IMR-90 (cell line): ENCODE data around the gene ZNF503. TPM values are rescaled to one million over a fixed set of nuclear protein-coding genes. Genes with fewer than 3 reads are reported as not detected.
A peak's percentile ranks its signal among the peaks of the same experiment; 100 is the strongest.

ENCODE experiments used
- ATAC-seq: fragments of 200-7000 bp; cut with Tn5 transposase; 2 replicates; pipeline ENCODE4 v1.9.1; 2020; ENCODE audit warnings: low read depth, mild to moderate bottlenecking, moderate library complexity
- BruUV-seq: library from RNA; stranded (reverse); fragments of 400-500 nt; replicated peaks from 2 replicates; lab custom pipeline; 2021; lab: Mats Ljungman, UMichigan
- CTCF ChIA-PET: fragments of 300-600 bp; formaldehyde crosslinking; extraction: SDS; loops from one replicate; lab custom pipeline; 2021; ENCODE audit warnings: antibody characterized with exemption; lab: Yijun Ruan, JAX
- POLR2A ChIA-PET: fragments of 300-600 bp; sonication (Branson Sonifier 250); formaldehyde crosslinking; loops from one replicate; lab custom pipeline; 2022; ENCODE audit warnings: antibody characterized with exemption; ENCODE audit not compliant: unreplicated experiment; lab: Charles Lee
- DNase-seq: peaks from one replicate; pipeline ENCODE4 v3.0.0; 2013
- H2AFZ ChIP-seq: replicated peaks from 2 replicates; pipeline ENCODE3; 2013; ENCODE audit warnings: low read length, mild to moderate bottlenecking; ENCODE audit not compliant: poor library complexity
- H2AK5ac ChIP-seq: 2 replicates; pipeline ENCODE4 v1.6.1; 2013; ENCODE audit warnings: low read depth, low read length, inconsistent platforms
- H2AK9ac ChIP-seq: replicated peaks from 2 replicates; pipeline ENCODE3; 2013; ENCODE audit warnings: mild to moderate bottlenecking, low read depth, low read length, moderate library complexity; ENCODE audit not compliant: poor library complexity
- H2BK120ac ChIP-seq: 2 replicates; pipeline ENCODE4 v1.6.1; 2013; ENCODE audit warnings: low read depth, low read length, inconsistent platforms
- H2BK15ac ChIP-seq: 3 replicates; pipeline ENCODE4 v1.6.1; 2013; ENCODE audit warnings: low read depth, low read length, inconsistent platforms
- H2BK20ac ChIP-seq: 2 replicates; pipeline ENCODE4 v1.6.1; 2013; ENCODE audit warnings: low read depth, mild to moderate bottlenecking, inconsistent platforms, low read length, moderate library complexity
- H2BK5ac ChIP-seq: 2 replicates; pipeline ENCODE4 v1.6.1; 2013; ENCODE audit warnings: mild to moderate bottlenecking, low read depth, low read length, inconsistent platforms; ENCODE audit not compliant: poor library complexity, severe bottlenecking
- H3K14ac ChIP-seq: replicated peaks from 2 replicates; pipeline ENCODE4 v1.6.1; 2013; ENCODE audit warnings: low read depth, low read length, inconsistent platforms
- H3K18ac ChIP-seq: 2 replicates; pipeline ENCODE4 v1.6.1; 2013; ENCODE audit warnings: low read depth, low read length, control low read depth
- H3K23ac ChIP-seq: 2 replicates; pipeline ENCODE4 v1.6.1; 2013; ENCODE audit warnings: low read depth, low read length, inconsistent platforms
- H3K27ac ChIP-seq: 2 replicates; pipeline ENCODE4 v1.5.1; 2013; ENCODE audit warnings: mild to moderate bottlenecking, control low read depth, low read length; ENCODE audit not compliant: insufficient read depth
- H3K27me3 ChIP-seq: 2 replicates; pipeline ENCODE4 v1.6.1; 2013; ENCODE audit warnings: low read length; ENCODE audit not compliant: control insufficient read depth, insufficient read depth
- H3K36me3 ChIP-seq: 2 replicates; pipeline ENCODE4 v1.6.1; 2013; ENCODE audit warnings: low read length, mixed read lengths; ENCODE audit not compliant: control insufficient read depth, insufficient read depth
- H3K4ac ChIP-seq: 2 replicates; pipeline ENCODE4 v1.6.1; 2013; ENCODE audit warnings: low read depth, low read length, inconsistent platforms
- H3K4me1 ChIP-seq: 2 replicates; pipeline ENCODE4 v1.6.1; 2013; ENCODE audit warnings: low read length, mixed read lengths; ENCODE audit not compliant: control insufficient read depth, insufficient read depth
- H3K4me2 ChIP-seq: 2 replicates; pipeline ENCODE4 v1.6.1; 2013; ENCODE audit warnings: low read depth, mild to moderate bottlenecking, control low read depth, low read length, moderate library complexity
- H3K4me3 ChIP-seq: 2 replicates; pipeline ENCODE4 v1.5.1; 2013; ENCODE audit warnings: low read depth, mild to moderate bottlenecking, control low read depth, low read length, moderate library complexity; ENCODE audit not compliant: insufficient read depth
- H3K56ac ChIP-seq: 2 replicates; pipeline ENCODE4 v1.6.1; 2013; ENCODE audit warnings: low read length, inconsistent platforms; ENCODE audit not compliant: insufficient read depth; ENCODE audit errors: extremely low read depth
- H3K79me1 ChIP-seq, 2 experiments: 2 replicates each; pipeline ENCODE4 v1.6.1; 2013; ENCODE audit warnings: low read length in 2 of 2, inconsistent platforms in 1 of 2, low read depth in 1 of 2
- H3K9ac ChIP-seq: 2 replicates; pipeline ENCODE4 v1.6.1; 2013; ENCODE audit warnings: low read depth, low read length, control low read depth
- H3K9me1 ChIP-seq: 2 replicates; pipeline ENCODE4 v1.6.1; 2013; ENCODE audit warnings: low read length, inconsistent platforms; ENCODE audit not compliant: insufficient read depth
- H3K9me3 ChIP-seq: 2 replicates; pipeline ENCODE4 v1.6.1; 2013; ENCODE audit warnings: low read length; ENCODE audit not compliant: control insufficient read depth, insufficient read depth
- H4K20me1 ChIP-seq: 2 replicates; pipeline ENCODE4 v1.6.1; 2013; ENCODE audit warnings: low read length, inconsistent platforms; ENCODE audit not compliant: insufficient read depth
- H4K5ac ChIP-seq: 2 replicates; pipeline ENCODE4 v1.6.1; 2013; ENCODE audit warnings: mild to moderate bottlenecking, low read depth, low read length, control low read depth
- H4K8ac ChIP-seq, 2 experiments: 2 replicates each; pipeline ENCODE4 v1.6.1; 2013; ENCODE audit warnings: low read depth in 2 of 2, low read length in 2 of 2, control low read depth in 1 of 2, inconsistent platforms in 1 of 2
- H4K91ac ChIP-seq: 2 replicates; pipeline ENCODE4 v1.6.1; 2013; ENCODE audit warnings: low read depth, low read length, inconsistent platforms; ENCODE audit not compliant: insufficient read depth
- BHLHE40 ChIP-seq: fragments of 150-350 bp; IDR thresholded peaks from 2 replicates; pipeline ENCODE4 v1.6.1; 2016; ENCODE audit warnings: mild to moderate bottlenecking, low read depth, low read length
- CEBPB ChIP-seq: IDR thresholded peaks from 2 replicates; pipeline ENCODE4 v1.6.1; 2012; ENCODE audit warnings: low read depth, low read length, improper control_type of control experiment
- CHD1 ChIP-seq: IDR thresholded peaks from 2 replicates; pipeline ENCODE4 v1.6.1; 2012; ENCODE audit warnings: low read depth, low read length, improper control_type of control experiment
- CTCF ChIP-seq: conservative IDR thresholded peaks from 2 replicates; pipeline ENCODE4 v1.5.1; 2012; ENCODE audit warnings: mild to moderate bottlenecking, low read depth, low read length, improper control_type of control experiment
- ELK1 ChIP-seq: fragments of 150-350 bp; IDR thresholded peaks from 2 replicates; pipeline ENCODE4 v1.6.1; 2016; ENCODE audit warnings: low read depth, mild to moderate bottlenecking, low read length, moderate library complexity, borderline replicate concordance
- MAZ ChIP-seq: IDR thresholded peaks from 2 replicates; pipeline ENCODE4 v1.6.1; 2012; ENCODE audit warnings: low read depth, mild to moderate bottlenecking, low read length, improper control_type of control experiment, moderate library complexity, borderline replicate concordance
- MXI1 ChIP-seq: IDR thresholded peaks from 2 replicates; pipeline ENCODE4 v1.6.1; 2012; ENCODE audit warnings: low read depth, mild to moderate bottlenecking, low read length, moderate library complexity, borderline replicate concordance
- NFE2L2 ChIP-seq: fragments of 150-350 bp; IDR thresholded peaks from 2 replicates; pipeline ENCODE4 v1.6.1; 2016; ENCODE audit warnings: low read depth, mild to moderate bottlenecking, low read length
- POLR2A ChIP-seq: IDR thresholded peaks from 2 replicates; pipeline ENCODE4 v1.6.1; 2012; ENCODE audit warnings: mild to moderate bottlenecking, low read depth, low read length
- RAD21 ChIP-seq: IDR thresholded peaks from 2 replicates; pipeline ENCODE4 v1.6.1; 2012; ENCODE audit warnings: low read length, improper control_type of control experiment
- RCOR1 ChIP-seq: IDR thresholded peaks from 2 replicates; pipeline ENCODE4 v1.6.1; 2012; ENCODE audit warnings: mild to moderate bottlenecking, low read length, improper control_type of control experiment; ENCODE audit not compliant: insufficient replicate concordance
- SMC3 ChIP-seq: fragments of 150-350 bp; IDR thresholded peaks from 2 replicates; pipeline ENCODE4 v1.6.1; 2016; ENCODE audit warnings: low read depth, mild to moderate bottlenecking, antibody characterized with exemption, low read length, moderate library complexity
- USF2 ChIP-seq: fragments of 150-350 bp; IDR thresholded peaks from 2 replicates; pipeline ENCODE4 v1.6.1; 2017; ENCODE audit warnings: mild to moderate bottlenecking, antibody characterized with exemption, low read length, low read depth
- WGBS, 2 experiments: methylation state at CpG; one replicate each; pipeline versions ENCODE4 v1.1.5 to v1.1.7; 2013; ENCODE audit warnings: missing lambda C conversion rate in 2 of 2; ENCODE audit not compliant: insufficient read length in 1 of 2; ENCODE audit errors: extremely low coverage in 2 of 2; 5-methylcytosine and 5-hydroxymethylcytosine counted together
- dilution Hi-C: fragments of 300-500 bp; cut with HindIII; formaldehyde crosslinking; loops from one replicate; pipeline ENCODE4 v1.14.3; 2018; ENCODE audit warnings: low sequenced_read_pairs; ENCODE audit not compliant: unreplicated experiment
- in situ Hi-C: fragments of 300-500 bp; cut with MboI; formaldehyde crosslinking; loops from 3 replicates; pipeline ENCODE4 v1.14.3; 2019; ENCODE audit warnings: low sequenced_read_pairs, inconsistent platforms, mixed read lengths
- intact Hi-C: fragments of 100-400 bp; cut with micrococcal nuclease; formaldehyde crosslinking; loops from 2 replicates; pipeline ENCODE4 v1.10.0; 2022
- polyA plus RNA-seq, 3 experiments: library from polyadenylated mRNA; depleted of rRNA; stranded (reverse); fragments of >200 nt; gene quantifications; 2 replicates each; pipeline ENCODE4 v1.2.3, GENCODE V29; 2012; ENCODE audit warnings: low replicate concordance in 1 of 3
- total RNA-seq: library from RNA; depleted of rRNA; stranded (reverse); fragments of >200 nt; gene quantifications from 2 replicates; pipeline ENCODE4 v1.2.3, GENCODE V29; 2012

ZNF503 gene
- total and polyA plus RNA-seq, 2 of the 4 experiments (the other 2 are of a cell fraction): 0.36 to 5.8 TPM

GRCh38 chr10:75399461-75400162 lies 2.0 kb downstream of the ZNF503 start:
- H3K27me3 ChIP-seq: 0 out of 2 replicates have a peak, but pooled peaks cover 3% of the 10 kb centered on the region
- peak overlapping the region; percentile 89 for H4K91ac ChIP-seq
- H3K4me1 ChIP-seq: peaks cover 13% of the 10 kb centered on the region; the same call in 1 of the 2 replicates
- peak overlapping the region; percentile 83 for H2BK5ac ChIP-seq
- POLR2A ChIA-PET: no interaction called here
- H4K8ac ChIP-seq: peak overlapping the region in 1 of 2 experiments; percentile 2; a peak in 1 of 4 replicates
- ATAC-seq: no peak
- intact Hi-C loops (loop anchor here (2.0 to 10.0 kb wide), 8 partner anchors 287 to 1713 kb away; partner anchors contain the start of gene SAMD8), in situ Hi-C loops (loop anchor here (5.0 to 25.0 kb wide), 6 partner anchors 105 to 1713 kb away; no protein-coding TSS in a partner anchor), dilution Hi-C loops (no loop called here)
- CTCF ChIA-PET: interaction anchor here (0.6 to 1.0 kb wide), 3 partner anchors 292 to 628 kb away, joined by 3 to 4 read pairs (median 3); no protein-coding TSS in a partner anchor
- no peak overlapping the region for H4K5ac ChIP-seq
- H3K4ac ChIP-seq: peak overlapping the region; percentile 75; the same call in 1 of the 2 replicates
- peaks cover 16% of the 10 kb centered on the region; the same call in 1 of the 2 replicates for H4K20me1 ChIP-seq
- no peak overlapping the region for H2BK15ac ChIP-seq
- peaks cover 3 to 17% of the 10 kb centered on the region in 2 experiments; a peak in 3 of 4 replicates for H3K79me1 ChIP-seq
- H3K36me3 ChIP-seq: peaks cover 27% of the 10 kb centered on the region
- DNase-seq: peak; percentile 69
- peak overlapping the region; percentile 74; the same call in 1 of the 2 replicates for H2AK5ac ChIP-seq
- H3K27ac ChIP-seq: peak overlapping the region; percentile 100
- WGBS, 2 experiments: 1% methylated on average over 21 of the region's 71 CpGs; no CpG with 5 or more reads in 1 of the 2 experiments
- H3K4me3 ChIP-seq: peak overlapping the region; percentile 99
- H3K9ac ChIP-seq: peak overlapping the region; percentile 99
- H2BK120ac ChIP-seq: peak overlapping the region; percentile 61
- H2BK20ac ChIP-seq: no peak overlapping the region
- H2AK9ac ChIP-seq: peak overlapping the region; percentile 83
- peak overlapping the region; percentile 99 for H2AFZ ChIP-seq
- peak overlapping the region; percentile 89; the same call in 1 of the 2 replicates for H3K4me2 ChIP-seq
- H3K14ac ChIP-seq: no peak overlapping the region; the same call in 1 of the 2 replicates
- no TSS peak for BruUV-seq
- H3K23ac ChIP-seq: no peak overlapping the region
- H3K9me1 ChIP-seq: peaks cover 5% of the 10 kb centered on the region; the same call in 1 of the 2 replicates
- no peaks in the 10 kb centered on the region for H3K9me3 ChIP-seq
- H3K56ac ChIP-seq: no peak overlapping the region; the same call in 1 of the 2 replicates
- no peak overlapping the region; the same call in 1 of the 2 replicates for H3K18ac ChIP-seq
- TF ChIP-seq CTCF: peak; percentile 46
- TF ChIP-seq RCOR1: no peak
- no peak for TF ChIP-seq MXI1
- TF ChIP-seq CEBPB: no peak
- TF ChIP-seq BHLHE40: no peak
- TF ChIP-seq MAZ: no peak
- no peak for TF ChIP-seq CHD1
- no peak for TF ChIP-seq USF2
- TF ChIP-seq ELK1: no peak
- TF ChIP-seq NFE2L2: no peak
- TF ChIP-seq POLR2A: no peak
- peak; percentile 54 for TF ChIP-seq RAD21
- 0 out of 2 replicates have a peak, but pooled peaks have one; percentile 32 for TF ChIP-seq SMC3
